HepG2 (cell line): ENCODE measurements around the gene MYEOV.

Source experiments
- KMT2B ChIP-seq: IDR thresholded peaks from 2 replicates; pipeline ENCODE4 v1.6.1; 2016; ENCODE audit warnings: missing genetic modification reagents, missing compliant biosample characterization
- POLR2G ChIP-seq: fragments of 200-400 bp; formaldehyde crosslinking; IDR thresholded peaks from 2 replicates; pipeline ENCODE4 v1.6.1; 2018; ENCODE audit warnings: mild to moderate bottlenecking, low read depth, low read length, moderate library complexity

GRCh38 chr11:69250186-69251056 is 43.5 kb upstream of the MYEOV start:
- TF ChIP-seq POLR2G = no peak
- no peak for TF ChIP-seq KMT2B (CRISPR knock-in tag)
